H9 (cell line): ENCODE data around the gene NET1. TPM values are rescaled to one million over a fixed set of nuclear protein-coding genes. Genes with fewer than 3 reads are reported as not detected.

Source experiments
- DNase-seq: peaks from one replicate; pipeline ENCODE4 v3.0.0-alpha.2; 2017
- H2AFZ ChIP-seq: one replicate; pipeline ENCODE4 v1.6.1; 2013; ENCODE audit warnings: mild to moderate bottlenecking, low read length, control low read depth, moderate library complexity
- H2AK5ac ChIP-seq: 2 replicates; pipeline ENCODE4 v1.6.1; 2013; ENCODE audit warnings: low read length, control low read depth, mixed read lengths; ENCODE audit not compliant: insufficient read length
- H2BK120ac ChIP-seq: one replicate; pipeline ENCODE4 v1.6.1; 2013; ENCODE audit warnings: low read depth, mild to moderate bottlenecking, low read length, control low read depth, inconsistent platforms; ENCODE audit not compliant: poor library complexity, severe bottlenecking
- H2BK12ac ChIP-seq: 2 replicates; pipeline ENCODE4 v1.6.1; 2013; ENCODE audit warnings: low read length, control low read depth, mixed read lengths, low read depth; ENCODE audit not compliant: insufficient read length
- H2BK15ac ChIP-seq: 2 replicates; pipeline ENCODE4 v1.6.1; 2013; ENCODE audit warnings: low read depth, low read length, control low read depth
- H2BK20ac ChIP-seq: one replicate; pipeline ENCODE4 v1.6.1; 2013; ENCODE audit warnings: low read depth, mild to moderate bottlenecking, low read length, control low read depth, inconsistent platforms; ENCODE audit not compliant: poor library complexity, severe bottlenecking
- H2BK5ac ChIP-seq: 2 replicates; pipeline ENCODE4 v1.6.1; 2013; ENCODE audit warnings: low read length, control low read depth, mixed read lengths; ENCODE audit not compliant: insufficient read length
- H3K14ac ChIP-seq: 2 replicates; pipeline ENCODE4 v1.6.1; 2013; ENCODE audit warnings: low read length, control low read depth; ENCODE audit not compliant: insufficient read depth
- H3K18ac ChIP-seq: 2 replicates; pipeline ENCODE4 v1.6.1; 2013; ENCODE audit warnings: low read depth, mild to moderate bottlenecking, mixed read lengths, low read length, control low read depth; ENCODE audit not compliant: insufficient read length
- H3K23ac ChIP-seq: 2 replicates; pipeline ENCODE4 v1.6.1; 2013; ENCODE audit warnings: low read length, control low read depth, mixed read lengths, low read depth; ENCODE audit not compliant: insufficient read length
- H3K23me2 ChIP-seq: 2 replicates; pipeline ENCODE4 v1.6.1; 2013; ENCODE audit warnings: low read depth, mild to moderate bottlenecking, mixed read lengths, low read length, control low read depth; ENCODE audit not compliant: insufficient read length, poor library complexity, severe bottlenecking
- H3K27ac ChIP-seq: 2 replicates; pipeline ENCODE4 v1.5.1; 2013; ENCODE audit warnings: low read length, control low read depth, mixed read lengths, low read depth; ENCODE audit not compliant: insufficient read length
- H3K27me3 ChIP-seq: 2 replicates; pipeline ENCODE4 v1.6.1; 2013; ENCODE audit warnings: low read length, control low read depth, inconsistent platforms; ENCODE audit not compliant: insufficient read depth
- H3K4ac ChIP-seq: 2 replicates; pipeline ENCODE4 v1.6.1; 2013; ENCODE audit warnings: low read depth, mild to moderate bottlenecking, control low read depth, inconsistent platforms, low read length, moderate library complexity
- H3K4me1 ChIP-seq: 2 replicates; pipeline ENCODE4 v1.6.1; 2013; ENCODE audit warnings: low read length, control low read depth, inconsistent platforms; ENCODE audit not compliant: insufficient read depth
- H3K4me2 ChIP-seq: 2 replicates; pipeline ENCODE4 v1.6.1; 2013; ENCODE audit warnings: low read length, control low read depth, mixed read lengths; ENCODE audit not compliant: insufficient read length, insufficient read depth
- H3K56ac ChIP-seq: 2 replicates; pipeline ENCODE4 v1.6.1; 2013; ENCODE audit warnings: low read depth, mild to moderate bottlenecking, mixed read lengths, low read length, control low read depth; ENCODE audit not compliant: insufficient read length
- H3K79me1 ChIP-seq: 2 replicates; pipeline ENCODE4 v1.6.1; 2013; ENCODE audit warnings: low read depth, mild to moderate bottlenecking, moderate library complexity, low read length, control low read depth, inconsistent platforms; ENCODE audit not compliant: insufficient read depth, poor library complexity, severe bottlenecking
- H3K79me2 ChIP-seq: 2 replicates; pipeline ENCODE4 v1.6.1; 2013; ENCODE audit warnings: low read length, control low read depth, inconsistent platforms; ENCODE audit not compliant: insufficient read depth
- H3K9ac ChIP-seq: 2 replicates; pipeline ENCODE4 v1.6.1; 2013; ENCODE audit warnings: low read length, control low read depth, mixed read lengths; ENCODE audit not compliant: insufficient read length; ENCODE audit errors: extremely low read depth
- H3K9me3 ChIP-seq: one replicate; pipeline ENCODE4 v1.6.1; 2013; ENCODE audit warnings: low read depth, low read length, inconsistent platforms; ENCODE audit not compliant: control insufficient read depth
- H3T11ph ChIP-seq: one replicate; pipeline ENCODE4 v1.6.1; 2013; ENCODE audit warnings: mild to moderate bottlenecking, low read length, control low read depth, inconsistent platforms
- H4K20me1 ChIP-seq: one replicate; pipeline ENCODE4 v1.6.1; 2013; ENCODE audit not compliant: control insufficient read depth, insufficient read length, insufficient read depth
- H4K5ac ChIP-seq: 2 replicates; pipeline ENCODE4 v1.6.1; 2013; ENCODE audit warnings: low read depth, mild to moderate bottlenecking, mixed read lengths, low read length, control low read depth; ENCODE audit not compliant: insufficient read length
- H4K8ac ChIP-seq: replicated peaks from 2 replicates; pipeline ENCODE4 v1.6.1; 2013; ENCODE audit warnings: low read length, control low read depth, mixed read lengths, low read depth; ENCODE audit not compliant: insufficient read length
- H4K91ac ChIP-seq: 2 replicates; pipeline ENCODE4 v1.6.1; 2013; ENCODE audit warnings: low read depth, mild to moderate bottlenecking, moderate library complexity, mixed read lengths, low read length, control low read depth; ENCODE audit not compliant: insufficient read length
- H3K27ac Mint-ChIP-seq, 3 experiments: 2 replicates in 2 of 3; 3 replicates in 1 of 3; pipeline ENCODE4 v1.8.0; 2020 to 2021; ENCODE audit warnings: mixed read lengths in 3 of 3, mild to moderate bottlenecking in 1 of 3, moderate library complexity in 1 of 3
- H3K27me3 Mint-ChIP-seq: 2 replicates; pipeline ENCODE4 v1.8.0; 2021; ENCODE audit warnings: low read depth, mild to moderate bottlenecking, moderate library complexity, mixed read lengths
- H3K36me3 Mint-ChIP-seq, 3 experiments: 2 replicates in 2 of 3; 3 replicates in 1 of 3; pipeline ENCODE4 v1.8.0; 2020 to 2021; ENCODE audit warnings: low read depth in 3 of 3, mixed read lengths in 3 of 3; ENCODE audit not compliant: insufficient read depth in 1 of 3
- H3K4me1 Mint-ChIP-seq, 2 experiments: 2 replicates each; pipeline ENCODE4 v1.8.0; 2020; ENCODE audit warnings: mixed read lengths in 2 of 2
- H3K4me3 Mint-ChIP-seq, 2 experiments: 2 replicates in 1 of 2; 3 replicates in 1 of 2; pipeline ENCODE4 v1.8.0; 2020 to 2021; ENCODE audit warnings: mild to moderate bottlenecking in 2 of 2, mixed read lengths in 2 of 2, moderate library complexity in 1 of 2
- H3K9me3 Mint-ChIP-seq, 2 experiments: 2 replicates in 1 of 2; 3 replicates in 1 of 2; pipeline ENCODE4 v1.8.0; 2020; ENCODE audit warnings: mild to moderate bottlenecking in 2 of 2, mixed read lengths in 2 of 2, moderate library complexity in 1 of 2
- CTCF ChIP-seq: fragments of 200-600 bp; sonication (generic); conservative IDR thresholded peaks from 3 replicates; pipeline ENCODE4 v1.8.0; 2021; ENCODE audit warnings: antibody characterized with exemption, mild to moderate bottlenecking
- WGBS: extraction: QIAGEN DNeasy Blood & Tissue Kit; methylation state at CpG from one replicate; pipeline ENCODE4 v1.1.7; 2013; ENCODE audit warnings: missing lambda C conversion rate, low lambda C conversion rate, mixed read lengths; ENCODE audit not compliant: insufficient read length; ENCODE audit errors: extremely low coverage; 5-methylcytosine and 5-hydroxymethylcytosine counted together
- total RNA-seq: library from RNA; stranded (reverse); gene quantifications from 2 replicates; pipeline ENCODE4 v1.2.1, GENCODE V29; 2021

The NET1 gene
- total RNA-seq, 1 experiment from 2014 or later: 50.6 TPM

DNA sequence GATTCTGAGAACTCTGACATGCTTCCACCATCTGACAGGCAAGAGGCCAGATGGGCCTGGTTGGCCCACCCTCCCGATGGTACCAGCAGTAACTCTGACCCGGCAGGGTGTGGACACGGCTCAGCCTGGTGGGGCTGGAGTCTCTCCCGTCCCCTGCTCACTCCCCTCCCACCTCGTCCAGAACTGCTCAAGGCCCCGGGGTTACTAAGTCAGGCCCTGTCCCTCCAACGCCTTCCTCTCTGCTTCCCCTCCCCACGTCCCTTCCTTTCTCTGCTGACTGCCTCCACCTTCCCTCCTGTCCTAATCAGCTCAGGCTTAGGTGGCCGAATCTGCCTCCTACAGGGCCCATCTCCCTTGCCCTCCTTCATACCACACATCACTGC lies 74.5 kb downstream of the NET1 start:
- H4K20me1 ChIP-seq: no peaks in the 10 kb centered on the region
- H2BK20ac ChIP-seq: no peak overlapping the region
- H3K27me3 ChIP-seq: no peaks in the 10 kb centered on the region
- H3K4me1 Mint-ChIP-seq: peaks cover 23 to 42% of the 10 kb centered on the region in 2 experiments
- no peak for DNase-seq
- peaks cover 7% of the 10 kb centered on the region for H3K27me3 Mint-ChIP-seq
- peak overlapping the region in 1 of 3 experiments; percentile 44; a peak in 2 of 7 replicates for H3K27ac Mint-ChIP-seq
- no peak overlapping the region for H3K4me3 Mint-ChIP-seq
- no peak overlapping the region for H3K18ac ChIP-seq
- no peak overlapping the region for H2AFZ ChIP-seq
- H3K23me2 ChIP-seq: no peaks in the 10 kb centered on the region
- no peak overlapping the region for H4K91ac ChIP-seq
- H2BK12ac ChIP-seq: no peak overlapping the region
- H3K79me2 ChIP-seq: no peaks in the 10 kb centered on the region
- no peak overlapping the region for H3K4ac ChIP-seq
- no peak for TF ChIP-seq CTCF
- H4K8ac ChIP-seq: no peak overlapping the region
- H3K14ac ChIP-seq: no peak overlapping the region
- no peak overlapping the region for H2BK15ac ChIP-seq
- H2AK5ac ChIP-seq: no peak overlapping the region
- no peaks in the 10 kb centered on the region for H3K79me1 ChIP-seq
- no peak overlapping the region for H2BK120ac ChIP-seq
- no peaks in the 10 kb centered on the region for H3K9me3 ChIP-seq
- H2BK5ac ChIP-seq: no peak overlapping the region
- no peak overlapping the region for H3K23ac ChIP-seq
- peaks cover 1% of the 10 kb centered on the region; the same call in 1 of the 2 replicates for H3K4me1 ChIP-seq
- WGBS: no CpG with 5 or more reads among the region's 9 CpGs
- no peak overlapping the region for H4K5ac ChIP-seq
- no peak overlapping the region for H3K27ac ChIP-seq
- H3K4me2 ChIP-seq: no peak overlapping the region
- no peak overlapping the region for H3K9ac ChIP-seq
- H3K9me3 Mint-ChIP-seq: peaks cover 1 to 3% of the 10 kb centered on the region in 2 experiments; a peak in 3 of 5 replicates
- no peak overlapping the region for H3K56ac ChIP-seq
- no peak overlapping the region for H3T11ph ChIP-seq
- peaks cover 0 to 1% (median 0%) of the 10 kb centered on the region in 3 experiments; a peak in 3 of 7 replicates for H3K36me3 Mint-ChIP-seq
